Measurements from ENCODE around the gene RABL6. TPM values are rescaled to one million over a fixed set of nuclear protein-coding genes. Genes with fewer than 3 reads are reported as not detected.
A peak's percentile ranks its signal among the peaks of the same experiment; 100 is the strongest.

The RABL6 gene
- polyA plus RNA-seq, 1 donor: 97.3 TPM

- Histone ChIP-seq H3K9me3 (ENCODE audit: control insufficient read depth, low read depth, low read length) (peaks cover 30% of the 10 kb centered on the region), H3K27ac (ENCODE audit: low read length) (peak within 1 kb of the TSS; percentile 100), H3K27me3 (ENCODE audit: control insufficient read depth, insufficient read depth, low read length) (peaks cover 28% of the 10 kb centered on the region), H3K36me3 (ENCODE audit: control insufficient read depth, insufficient read depth, low read length) (peaks cover 36% of the 10 kb centered on the region), H3K4me1 (ENCODE audit: control insufficient read depth, insufficient read depth, low read length) (peaks cover 49% of the 10 kb centered on the region), H3K4me3 (ENCODE audit: low read length) (peak within 1 kb of the TSS; percentile 100)
- WGBS (ENCODE audit: insufficient coverage, low lambda C conversion rate): 0% methylated on average over 2 of the region's 77 CpGs
- DNase-seq: peak; percentile 99
Observed at GRCh38 chr9:136849038-136849959, 41.6 kb downstream of the RABL6 start, which contains the start of gene PHPT1. Gene PHPT1, plus strand, starts transcription at chr9:136849409. Its CDS starts 22 bp downstream, at chr9:136849431.

DNA sequence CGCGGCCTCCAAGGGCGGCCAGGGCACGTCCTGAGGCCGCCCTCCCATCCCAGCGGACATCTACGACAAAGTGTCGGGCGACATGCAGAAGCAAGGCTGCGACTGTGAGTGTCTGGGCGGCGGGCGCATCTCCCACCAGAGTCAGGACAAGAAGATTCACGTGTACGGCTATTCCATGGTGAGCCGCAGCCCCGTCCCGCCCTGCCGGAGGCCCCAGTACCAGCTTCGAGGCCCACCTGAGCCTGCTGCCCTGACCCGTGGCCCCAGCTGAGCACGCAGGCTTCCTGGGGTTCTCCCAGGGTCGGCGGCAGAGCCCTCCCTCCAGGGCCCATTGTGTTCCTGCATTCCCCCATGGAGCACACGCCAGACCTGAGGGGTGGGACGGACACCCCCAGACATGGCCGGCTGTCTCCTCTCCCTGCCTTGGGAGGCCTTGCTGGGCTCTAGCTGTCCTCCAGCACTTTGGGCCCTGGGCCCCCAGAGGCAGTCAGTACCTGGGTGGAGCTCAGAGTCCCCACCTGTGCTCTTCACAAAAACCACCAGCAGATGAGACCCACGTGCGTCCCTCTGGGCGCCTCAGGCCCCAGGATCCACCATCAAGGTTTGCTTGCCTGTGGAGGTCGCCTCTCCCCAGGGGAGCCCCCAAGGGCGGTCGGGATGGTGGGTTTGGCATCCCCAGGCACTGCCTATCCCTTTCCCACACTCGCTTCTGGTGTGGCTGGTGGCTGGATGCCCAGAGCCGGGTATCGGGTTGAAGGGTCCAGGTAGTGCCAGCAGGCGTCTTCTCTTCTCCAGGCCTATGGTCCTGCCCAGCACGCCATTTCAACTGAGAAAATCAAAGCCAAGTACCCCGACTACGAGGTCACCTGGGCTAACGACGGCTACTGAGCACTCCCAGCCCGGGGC is 42.5 kb downstream of the RABL6 start:
- Histone ChIP-seq H3K27ac (ENCODE audit: low read length) (peak overlapping the region; percentile 100), H3K4me3 (ENCODE audit: low read length) (peak overlapping the region; percentile 100)

GRCh38 chr9:136850866-136851775 is 43.4 kb downstream of the RABL6 start:
- no CpG with 5 or more reads among the region's 23 CpGs for WGBS (ENCODE audit: insufficient coverage, low lambda C conversion rate)
- peaks cover 64% of the 10 kb centered on the region for H3K4me1 ChIP-seq (ENCODE audit: control insufficient read depth, insufficient read depth, low read length)
- DNase-seq: peak; percentile 73 to 87
- H3K4me3 ChIP-seq (ENCODE audit: low read length): peak overlapping the region; percentile 100
- peaks cover 53% of the 10 kb centered on the region for H3K36me3 ChIP-seq (ENCODE audit: control insufficient read depth, insufficient read depth, low read length)
- peak overlapping the region; percentile 100 for H3K27ac ChIP-seq (ENCODE audit: low read length)
- H3K9me3 ChIP-seq (ENCODE audit: control insufficient read depth, low read depth, low read length): peaks cover 20% of the 10 kb centered on the region
- peaks cover 16% of the 10 kb centered on the region for H3K27me3 ChIP-seq (ENCODE audit: control insufficient read depth, insufficient read depth, low read length)

More for the DNA sequence above, 42.5 kb downstream of the RABL6 start:
- Histone ChIP-seq H3K27me3 (ENCODE audit: control insufficient read depth, insufficient read depth, low read length) (peaks cover 24% of the 10 kb centered on the region), H3K4me1 (ENCODE audit: control insufficient read depth, insufficient read depth, low read length) (peaks cover 57% of the 10 kb centered on the region), H3K9me3 (ENCODE audit: control insufficient read depth, low read depth, low read length) (peaks cover 25% of the 10 kb centered on the region), H3K36me3 (ENCODE audit: control insufficient read depth, insufficient read depth, low read length) (peaks cover 45% of the 10 kb centered on the region)
- no CpG with 5 or more reads among the region's 43 CpGs for WGBS (ENCODE audit: insufficient coverage, low lambda C conversion rate)
- peak in 1 of 2 donors; percentile 32 for DNase-seq

DNA sequence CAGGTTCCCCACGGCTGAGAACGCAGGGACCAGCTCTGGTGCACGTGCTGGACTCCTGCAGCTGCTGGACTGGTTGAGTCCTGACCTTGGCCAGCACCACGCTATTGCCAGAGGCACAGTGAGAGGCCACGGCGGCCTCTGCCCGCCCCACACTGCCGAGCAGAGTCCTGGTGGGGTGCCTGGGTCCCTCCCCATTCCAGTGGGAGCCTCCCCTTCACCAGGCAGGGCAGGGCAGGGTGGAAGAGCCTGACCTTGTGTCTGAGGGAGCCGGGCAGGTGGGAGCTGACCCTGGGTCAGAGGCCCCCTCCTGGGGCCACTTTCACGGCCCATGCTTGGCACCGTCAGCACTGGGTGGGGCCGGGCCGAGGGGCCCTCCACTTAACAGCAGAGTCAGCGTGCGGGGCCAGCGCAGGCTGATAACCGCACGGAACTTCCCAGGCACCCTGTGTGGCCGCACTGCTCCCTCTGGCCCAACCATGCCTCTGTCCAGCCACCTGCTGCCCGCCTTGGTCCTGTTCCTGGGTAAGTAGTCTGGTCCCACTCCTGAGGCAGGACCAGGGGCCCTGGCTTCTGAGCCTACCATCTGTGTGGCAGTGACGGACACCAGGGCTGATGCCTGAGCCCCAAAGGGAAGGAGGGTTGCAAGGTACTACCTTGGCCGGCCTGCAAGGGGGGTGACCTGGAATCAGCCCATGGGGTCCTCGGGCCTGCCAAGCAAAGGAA is 44.4 kb downstream of the RABL6 start, which contains the start of gene MAMDC4:
Gene MAMDC4 (plus strand): TSS at position 406 of the 723 bp plus-strand sequence. CDS start 71 bp downstream, at position 477.
- Histone ChIP-seq H3K36me3 (ENCODE audit: control insufficient read depth, insufficient read depth, low read length) (peaks cover 63% of the 10 kb centered on the region), H3K27me3 (ENCODE audit: control insufficient read depth, insufficient read depth, low read length) (peaks cover 8% of the 10 kb centered on the region), H3K9me3 (ENCODE audit: control insufficient read depth, low read depth, low read length) (peaks cover 14% of the 10 kb centered on the region), H3K27ac (ENCODE audit: low read length) (peak within 1 kb of the TSS; percentile 100), H3K4me3 (ENCODE audit: low read length) (peak within 1 kb of the TSS; percentile 100), H3K4me1 (ENCODE audit: control insufficient read depth, insufficient read depth, low read length) (peaks cover 70% of the 10 kb centered on the region)
- peak; percentile 89 to 94 for DNase-seq
- WGBS (ENCODE audit: insufficient coverage, low lambda C conversion rate): no CpG with 5 or more reads among the region's 23 CpGs

DNA sequence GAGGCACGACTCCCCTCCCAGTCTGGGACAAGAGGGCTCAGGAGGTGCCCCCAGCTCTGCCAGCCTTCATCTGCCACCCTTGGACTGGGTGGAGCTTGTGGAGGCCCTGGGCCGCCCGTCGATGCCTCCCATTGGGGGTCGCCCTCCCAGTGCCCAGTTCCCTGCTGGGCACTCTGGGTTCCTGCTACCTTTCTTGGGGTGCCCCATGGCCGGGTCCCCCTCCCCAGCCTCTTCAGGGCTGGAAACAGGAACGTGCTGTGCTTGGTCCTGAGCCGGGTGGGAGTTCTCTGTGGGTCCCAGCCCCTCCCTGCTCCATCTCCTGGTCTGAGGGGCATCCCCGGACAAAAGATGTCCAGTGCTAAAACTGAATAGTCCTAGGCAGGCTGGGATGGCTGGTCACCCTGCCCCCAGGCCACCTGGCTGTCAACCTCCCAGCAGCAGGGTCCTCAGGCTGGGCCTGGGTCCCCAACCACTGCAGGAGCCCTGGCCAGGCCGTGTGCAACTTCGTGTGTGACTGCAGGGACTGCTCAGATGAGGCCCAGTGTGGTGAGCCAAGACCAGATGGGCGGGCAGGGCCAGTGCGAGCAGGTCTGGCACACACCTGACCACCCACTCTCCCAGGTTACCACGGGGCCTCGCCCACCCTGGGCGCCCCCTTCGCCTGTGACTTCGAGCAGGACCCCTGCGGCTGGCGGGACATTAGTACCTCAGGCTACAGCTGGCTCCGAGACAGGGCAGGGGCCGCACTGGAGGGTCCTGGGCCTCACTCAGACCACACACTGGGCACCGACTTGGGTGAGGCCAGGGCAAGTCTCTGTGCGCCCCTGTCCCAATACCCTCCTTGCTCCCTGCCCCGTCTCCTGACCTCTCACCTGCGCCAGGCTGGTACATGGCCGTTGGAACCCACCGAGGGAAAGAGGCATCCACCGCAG is 45.2 kb downstream of the RABL6 start:
- DNase-seq: peak in 1 of 2 donors; percentile 34
- peaks cover 77% of the 10 kb centered on the region for H3K4me1 ChIP-seq (ENCODE audit: control insufficient read depth, insufficient read depth, low read length)
- peaks cover 2% of the 10 kb centered on the region for H3K27me3 ChIP-seq (ENCODE audit: control insufficient read depth, insufficient read depth, low read length)
- peaks cover 12% of the 10 kb centered on the region for H3K9me3 ChIP-seq (ENCODE audit: control insufficient read depth, low read depth, low read length)
- peaks cover 70% of the 10 kb centered on the region for H3K36me3 ChIP-seq (ENCODE audit: control insufficient read depth, insufficient read depth, low read length)
- H3K4me3 ChIP-seq (ENCODE audit: low read length): peak overlapping the region; percentile 100
- peak overlapping the region; percentile 100 for H3K27ac ChIP-seq (ENCODE audit: low read length)
- WGBS (ENCODE audit: insufficient coverage, low lambda C conversion rate): no CpG with 5 or more reads among the region's 29 CpGs

GRCh38 chr9:136853596-136854112 is 45.9 kb downstream of the RABL6 start:
- Histone ChIP-seq H3K36me3 (ENCODE audit: control insufficient read depth, insufficient read depth, low read length) (peaks cover 76% of the 10 kb centered on the region), H3K9me3 (ENCODE audit: control insufficient read depth, low read depth, low read length) (peaks cover 15% of the 10 kb centered on the region), H3K27me3 (ENCODE audit: control insufficient read depth, insufficient read depth, low read length) (no peaks in the 10 kb centered on the region), H3K27ac (ENCODE audit: low read length) (peak overlapping the region; percentile 100), H3K4me1 (ENCODE audit: control insufficient read depth, insufficient read depth, low read length) (peaks cover 84% of the 10 kb centered on the region), H3K4me3 (ENCODE audit: low read length) (peak overlapping the region; percentile 100)
- DNase-seq: no peak
- no CpG with 5 or more reads among the region's 18 CpGs for WGBS (ENCODE audit: insufficient coverage, low lambda C conversion rate)

- Histone ChIP-seq H3K4me3 (ENCODE audit: low read length) (peak overlapping the region; percentile 100), H3K9me3 (ENCODE audit: control insufficient read depth, low read depth, low read length) (peaks cover 18% of the 10 kb centered on the region), H3K27ac (ENCODE audit: low read length) (peak overlapping the region; percentile 94), H3K27me3 (ENCODE audit: control insufficient read depth, insufficient read depth, low read length) (no peaks in the 10 kb centered on the region), H3K4me1 (ENCODE audit: control insufficient read depth, insufficient read depth, low read length) (peaks cover 90% of the 10 kb centered on the region), H3K36me3 (ENCODE audit: control insufficient read depth, insufficient read depth, low read length) (peaks cover 82% of the 10 kb centered on the region)
- no CpG with 5 or more reads among the region's 30 CpGs for WGBS (ENCODE audit: insufficient coverage, low lambda C conversion rate)
- peak in 1 of 2 donors; percentile 56 for DNase-seq
Observed at GRCh38 chr9:136854113-136854841, 46.5 kb downstream of the RABL6 start.

Measured in large intestine (tissue), 3 donors.